ENCODE results near the gene GID4. TPM values are rescaled to one million over a fixed set of nuclear protein-coding genes. Genes with fewer than 3 reads are reported as not detected.

The GID4 gene
- total and polyA plus RNA-seq, 9 of the 15 experiments (the other 6 are each of a cell fraction or from before 2014, with no cell fraction given): 1.2 to 6.4 (median 3.7) TPM

DNA sequence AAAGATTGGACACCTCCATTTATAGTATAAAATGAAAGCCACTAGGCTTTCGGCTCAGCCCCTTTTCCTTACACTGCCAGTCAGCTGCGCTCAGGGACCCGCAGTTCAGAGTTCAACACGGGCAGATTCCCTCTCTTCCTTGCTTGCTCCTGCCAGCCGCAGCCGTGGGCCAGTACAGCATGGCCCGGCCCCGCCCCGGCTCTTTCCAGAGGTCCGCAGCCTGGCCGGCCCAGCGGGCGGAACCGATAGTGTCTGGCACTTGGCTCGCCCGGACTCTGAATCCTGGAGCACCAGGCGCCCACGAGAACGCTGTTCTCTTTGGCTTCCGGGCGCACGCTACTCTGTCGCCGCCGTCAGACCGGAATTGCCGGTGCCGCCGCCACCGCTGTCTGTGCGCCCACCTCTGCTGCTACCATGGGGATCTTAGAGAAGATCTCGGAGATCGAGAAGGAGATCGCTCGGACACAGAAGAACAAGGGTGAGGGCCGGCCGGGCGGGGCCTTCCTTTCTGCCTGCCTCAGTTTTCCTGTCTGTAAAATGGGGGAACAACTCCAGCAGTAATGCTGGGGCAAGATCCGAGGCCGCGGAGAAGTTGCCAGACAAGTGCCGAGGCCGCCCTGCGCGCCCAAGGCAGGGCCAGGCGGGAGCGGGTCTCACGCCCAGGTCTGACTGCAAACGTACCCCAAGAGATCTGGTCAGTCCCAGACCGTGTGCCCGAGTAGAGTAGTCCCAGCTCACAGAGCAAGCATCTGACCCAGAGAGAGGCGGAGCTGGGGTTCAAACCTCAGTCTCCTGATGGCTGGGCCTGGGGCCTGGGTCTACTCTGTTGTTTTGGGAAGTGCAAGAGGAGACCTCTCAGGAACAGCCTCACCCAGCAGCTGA lies 48.6 kb downstream of the GID4 start, which contains the start of gene DRG2 (continued):
- TF ChIP-seq ZBTB7A (IDR thresholded peaks at IDR 0.05; ENCODE audit: borderline replicate concordance, control insufficient read depth, low read depth, low read length) (peak; percentile 67; the same call in 1 of the 2 replicates), ATF7 (IDR thresholded peaks at IDR 0.05) (peak; percentile 70), ZNF121 (CRISPR knock-in tag; conservative IDR thresholded peaks at IDR 0.05) (0 out of 2 replicates have a peak, but pooled peaks have one; percentile 6), CBFA2T2 (conservative IDR thresholded peaks at IDR 0.05) (no peak), SRF (CRISPR knock-in tag; IDR thresholded peaks at IDR 0.05) (peak in 1 of 2 experiments; percentile 47; a peak in 1 of 4 replicates), RBM14 (IDR thresholded peaks at IDR 0.05; ENCODE audit: borderline replicate concordance, insufficient read depth, low read depth, low read length) (0 out of 2 replicates have a peak, but pooled peaks have one; percentile 58), HDAC3 (IDR thresholded peaks at IDR 0.05; ENCODE audit: borderline replicate concordance, partially characterized antibody) (peak; percentile 65), POLR2AphosphoS5 (IDR thresholded peaks at IDR 0.05; ENCODE audit: control insufficient read depth, insufficient read depth, low read depth, low read length) (peak; percentile 72), SP1 (CRISPR knock-in tag; IDR thresholded peaks at IDR 0.05) (peak; percentile 89), TGIF2 (CRISPR knock-in tag; IDR thresholded peaks at IDR 0.05) (peak; percentile 50; the same call in 1 of the 2 replicates), NONO (IDR thresholded peaks at IDR 0.05; ENCODE audit: low read depth in 2 of 2, low read length in 1 of 2) (0 out of 4 replicates have a peak, but pooled peaks of 1 of the 2 experiments have one; percentile 53), KLF1 (tag; IDR thresholded peaks at IDR 0.05) (0 out of 2 replicates have a peak, but pooled peaks have one; percentile 29), KDM4B (IDR thresholded peaks at IDR 0.05; ENCODE audit: borderline replicate concordance in 2 of 2, low read depth in 1 of 2) (peak in 1 of 2 experiments; percentile 82; a peak in 1 of 4 replicates), SOX6 (IDR thresholded peaks at IDR 0.05) (peak; percentile 75), EP400 (IDR thresholded peaks at IDR 0.05) (peak; percentile 91)
- TF ChIP-seq, protein P1, sequence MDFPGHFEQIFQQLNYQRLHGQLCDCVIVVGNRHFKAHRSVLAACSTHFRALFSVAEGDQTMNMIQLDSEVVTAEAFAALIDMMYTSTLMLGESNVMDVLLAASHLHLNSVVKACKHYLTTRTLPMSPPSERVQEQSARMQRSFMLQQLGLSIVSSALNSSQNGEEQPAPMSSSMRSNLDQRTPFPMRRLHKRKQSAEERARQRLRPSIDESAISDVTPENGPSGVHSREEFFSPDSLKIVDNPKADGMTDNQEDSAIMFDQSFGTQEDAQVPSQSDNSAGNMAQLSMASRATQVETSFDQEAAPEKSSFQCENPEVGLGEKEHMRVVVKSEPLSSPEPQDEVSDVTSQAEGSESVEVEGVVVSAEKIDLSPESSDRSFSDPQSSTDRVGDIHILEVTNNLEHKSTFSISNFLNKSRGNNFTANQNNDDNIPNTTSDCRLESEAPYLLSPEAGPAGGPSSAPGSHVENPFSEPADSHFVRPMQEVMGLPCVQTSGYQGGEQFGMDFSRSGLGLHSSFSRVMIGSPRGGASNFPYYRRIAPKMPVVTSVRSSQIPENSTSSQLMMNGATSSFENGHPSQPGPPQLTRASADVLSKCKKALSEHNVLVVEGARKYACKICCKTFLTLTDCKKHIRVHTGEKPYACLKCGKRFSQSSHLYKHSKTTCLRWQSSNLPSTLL (IDR thresholded peaks at IDR 0.05): no peak
- TF ChIP-seq, protein P2, sequence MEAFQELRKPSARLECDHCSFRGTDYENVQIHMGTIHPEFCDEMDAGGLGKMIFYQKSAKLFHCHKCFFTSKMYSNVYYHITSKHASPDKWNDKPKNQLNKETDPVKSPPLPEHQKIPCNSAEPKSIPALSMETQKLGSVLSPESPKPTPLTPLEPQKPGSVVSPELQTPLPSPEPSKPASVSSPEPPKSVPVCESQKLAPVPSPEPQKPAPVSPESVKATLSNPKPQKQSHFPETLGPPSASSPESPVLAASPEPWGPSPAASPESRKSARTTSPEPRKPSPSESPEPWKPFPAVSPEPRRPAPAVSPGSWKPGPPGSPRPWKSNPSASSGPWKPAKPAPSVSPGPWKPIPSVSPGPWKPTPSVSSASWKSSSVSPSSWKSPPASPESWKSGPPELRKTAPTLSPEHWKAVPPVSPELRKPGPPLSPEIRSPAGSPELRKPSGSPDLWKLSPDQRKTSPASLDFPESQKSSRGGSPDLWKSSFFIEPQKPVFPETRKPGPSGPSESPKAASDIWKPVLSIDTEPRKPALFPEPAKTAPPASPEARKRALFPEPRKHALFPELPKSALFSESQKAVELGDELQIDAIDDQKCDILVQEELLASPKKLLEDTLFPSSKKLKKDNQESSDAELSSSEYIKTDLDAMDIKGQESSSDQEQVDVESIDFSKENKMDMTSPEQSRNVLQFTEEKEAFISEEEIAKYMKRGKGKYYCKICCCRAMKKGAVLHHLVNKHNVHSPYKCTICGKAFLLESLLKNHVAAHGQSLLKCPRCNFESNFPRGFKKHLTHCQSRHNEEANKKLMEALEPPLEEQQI (IDR thresholded peaks at IDR 0.05): peak; percentile 69; the same call in 1 of the 2 replicates
- TF ChIP-seq, protein P3, sequence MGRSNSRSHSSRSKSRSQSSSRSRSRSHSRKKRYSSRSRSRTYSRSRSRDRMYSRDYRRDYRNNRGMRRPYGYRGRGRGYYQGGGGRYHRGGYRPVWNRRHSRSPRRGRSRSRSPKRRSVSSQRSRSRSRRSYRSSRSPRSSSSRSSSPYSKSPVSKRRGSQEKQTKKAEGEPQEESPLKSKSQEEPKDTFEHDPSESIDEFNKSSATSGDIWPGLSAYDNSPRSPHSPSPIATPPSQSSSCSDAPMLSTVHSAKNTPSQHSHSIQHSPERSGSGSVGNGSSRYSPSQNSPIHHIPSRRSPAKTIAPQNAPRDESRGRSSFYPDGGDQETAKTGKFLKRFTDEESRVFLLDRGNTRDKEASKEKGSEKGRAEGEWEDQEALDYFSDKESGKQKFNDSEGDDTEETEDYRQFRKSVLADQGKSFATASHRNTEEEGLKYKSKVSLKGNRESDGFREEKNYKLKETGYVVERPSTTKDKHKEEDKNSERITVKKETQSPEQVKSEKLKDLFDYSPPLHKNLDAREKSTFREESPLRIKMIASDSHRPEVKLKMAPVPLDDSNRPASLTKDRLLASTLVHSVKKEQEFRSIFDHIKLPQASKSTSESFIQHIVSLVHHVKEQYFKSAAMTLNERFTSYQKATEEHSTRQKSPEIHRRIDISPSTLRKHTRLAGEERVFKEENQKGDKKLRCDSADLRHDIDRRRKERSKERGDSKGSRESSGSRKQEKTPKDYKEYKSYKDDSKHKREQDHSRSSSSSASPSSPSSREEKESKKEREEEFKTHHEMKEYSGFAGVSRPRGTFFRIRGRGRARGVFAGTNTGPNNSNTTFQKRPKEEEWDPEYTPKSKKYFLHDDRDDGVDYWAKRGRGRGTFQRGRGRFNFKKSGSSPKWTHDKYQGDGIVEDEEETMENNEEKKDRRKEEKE (IDR thresholded peaks at IDR 0.05; ENCODE audit: borderline replicate concordance in 1 of 2, control insufficient read depth in 1 of 2, low read depth in 2 of 2, low read length in 1 of 2): peak in 1 of 2 experiments; percentile 96; a peak in 2 of 4 replicates
